Neuronal stem cell (in vitro differentiated cells): Measurements from ENCODE around the gene HEPHL1.

Experiments used
- DNase-seq: peaks from one replicate; pipeline ENCODE4 v3.0.0-alpha.2; 2013; ENCODE audit warnings: low spot score
- H2AFZ ChIP-seq: one replicate; pipeline ENCODE4 v1.6.1; 2013; ENCODE audit warnings: mild to moderate bottlenecking, low read length, inconsistent platforms
- H2AK5ac ChIP-seq: 2 replicates; pipeline ENCODE4 v1.6.1; 2013; ENCODE audit warnings: low read depth, mild to moderate bottlenecking, inconsistent platforms, low read length, moderate library complexity, mixed read lengths
- H2BK120ac ChIP-seq: 2 replicates; pipeline ENCODE4 v1.6.1; 2013; ENCODE audit warnings: low read depth, mild to moderate bottlenecking, inconsistent platforms, low read length, moderate library complexity, mixed read lengths
- H2BK12ac ChIP-seq: one replicate; pipeline ENCODE4 v1.6.1; 2013; ENCODE audit warnings: low read length, inconsistent platforms
- H2BK15ac ChIP-seq: 2 replicates; pipeline ENCODE4 v1.6.1; 2013; ENCODE audit warnings: mild to moderate bottlenecking, low read length, inconsistent platforms, mixed read lengths
- H2BK5ac ChIP-seq: one replicate; pipeline ENCODE4 v1.6.1; 2013; ENCODE audit warnings: inconsistent platforms, mild to moderate bottlenecking, low read length, moderate library complexity
- H3K14ac ChIP-seq: one replicate; pipeline ENCODE4 v1.6.1; 2013; ENCODE audit warnings: low read length, inconsistent platforms
- H3K18ac ChIP-seq: 2 replicates; pipeline ENCODE4 v1.6.1; 2013; ENCODE audit warnings: low read length, inconsistent platforms
- H3K23ac ChIP-seq: 2 replicates; pipeline ENCODE4 v1.6.1; 2013; ENCODE audit warnings: low read depth, mild to moderate bottlenecking, mixed read lengths, low read length, inconsistent platforms; ENCODE audit not compliant: poor library complexity
- H3K27ac ChIP-seq: replicated peaks from 3 replicates; pipeline ENCODE4 v1.5.1; 2013; ENCODE audit warnings: low read length, inconsistent platforms
- H3K27me3 ChIP-seq, 3 experiments: 2 replicates each; pipeline ENCODE4 v1.6.1; 2013; ENCODE audit warnings: low read length in 3 of 3, mild to moderate bottlenecking in 2 of 3, inconsistent platforms in 1 of 3, low read depth in 1 of 3, mixed read lengths in 1 of 3, moderate library complexity in 1 of 3; ENCODE audit not compliant: control insufficient read depth in 3 of 3, insufficient read depth in 3 of 3
- H3K36me3 ChIP-seq, 2 donors: replicated peaks in 1 of 2; 2 replicates each; pipeline ENCODE4 v1.6.1; 2013; ENCODE audit warnings: low read length in 2 of 2; ENCODE audit not compliant: control insufficient read depth in 2 of 2, insufficient read depth in 2 of 2
- H3K4ac ChIP-seq: 2 replicates; pipeline ENCODE4 v1.6.1; 2013; ENCODE audit warnings: inconsistent platforms, mild to moderate bottlenecking, low read length, moderate library complexity
- H3K4me1 ChIP-seq, 2 donors: 1 replicate in 1 of 2; 2 replicates in 1 of 2; pipeline ENCODE4 v1.6.1; 2013; ENCODE audit warnings: low read length in 2 of 2, low read depth in 1 of 2; ENCODE audit not compliant: control insufficient read depth in 2 of 2, insufficient read depth in 1 of 2
- H3K4me2 ChIP-seq: one replicate; pipeline ENCODE4 v1.6.1; 2013; ENCODE audit warnings: mild to moderate bottlenecking, low read length, inconsistent platforms; ENCODE audit not compliant: insufficient read depth, poor library complexity, severe bottlenecking
- H3K4me3 ChIP-seq, 2 donors: 2 replicates each; pipeline ENCODE4 v1.5.1; 2013; ENCODE audit warnings: low read length in 2 of 2, mild to moderate bottlenecking in 2 of 2, inconsistent platforms in 1 of 2, moderate library complexity in 1 of 2
- H3K79me1 ChIP-seq: one replicate; pipeline ENCODE4 v1.6.1; 2013; ENCODE audit warnings: low read depth, mild to moderate bottlenecking, inconsistent platforms, low read length, moderate library complexity
- H3K9ac ChIP-seq: one replicate; pipeline ENCODE4 v1.6.1; 2013; ENCODE audit warnings: mild to moderate bottlenecking, low read depth, low read length, inconsistent platforms; ENCODE audit not compliant: poor library complexity
- H3K9me3 ChIP-seq, 2 donors: replicated peaks in 1 of 2; 2 replicates each; pipeline versions ENCODE3 to v1.6.1; 2013; ENCODE audit warnings: low read length in 2 of 2, mild to moderate bottlenecking in 2 of 2, inconsistent platforms in 1 of 2, low read depth in 1 of 2, mixed read lengths in 1 of 2, moderate library complexity in 1 of 2; ENCODE audit not compliant: control insufficient read depth in 2 of 2, insufficient read depth in 1 of 2
- H4K8ac ChIP-seq: one replicate; pipeline ENCODE4 v1.6.1; 2013; ENCODE audit warnings: low read depth, mild to moderate bottlenecking, inconsistent platforms, low read length, moderate library complexity
- H4K91ac ChIP-seq: one replicate; pipeline ENCODE4 v1.6.1; 2013; ENCODE audit warnings: low read length, low read depth, mild to moderate bottlenecking, inconsistent platforms; ENCODE audit not compliant: poor library complexity
- WGBS, 2 donors: extraction: QIAGEN DNeasy Blood & Tissue Kit; methylation state at CpG; one replicate each; pipeline ENCODE4 v1.1.7; 2013; ENCODE audit warnings: missing lambda C conversion rate in 2 of 2, mixed read lengths in 1 of 2; ENCODE audit not compliant: insufficient read length in 2 of 2, insufficient replicate concordance in 1 of 2; ENCODE audit errors: extremely low coverage in 2 of 2; 5-methylcytosine and 5-hydroxymethylcytosine counted together

The HEPHL1 gene

DNA sequence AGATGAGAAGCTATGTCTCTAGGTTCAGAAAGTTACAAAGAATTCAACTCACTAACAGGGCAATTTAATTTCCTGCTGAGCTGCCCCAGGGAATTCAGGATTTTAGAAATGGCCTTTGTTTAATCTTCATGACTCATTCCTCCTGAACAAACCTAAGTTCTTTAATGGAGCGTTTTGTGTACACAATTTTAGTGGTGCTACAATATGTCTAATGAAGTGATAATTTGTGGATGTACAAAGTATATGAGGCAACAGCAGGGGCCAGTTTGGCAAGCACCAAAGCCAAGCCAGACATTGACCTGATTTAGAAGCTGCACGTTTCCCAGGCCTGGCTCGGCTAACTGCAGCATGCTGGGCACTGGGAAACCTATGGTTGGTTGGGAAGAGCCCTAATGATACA lies 34.4 kb upstream of the HEPHL1 start:
- no peak overlapping the region for H4K8ac ChIP-seq
- no peak for DNase-seq
- no peak overlapping the region for H3K27ac ChIP-seq
- no peak overlapping the region for H3K14ac ChIP-seq
- H3K9me3 ChIP-seq, result no peaks in the 10 kb centered on the region
- H2BK120ac ChIP-seq, result no peak overlapping the region
- WGBS, 2 donors, result no CpG with 5 or more reads among the region's 3 CpGs
- no peaks in the 10 kb centered on the region for H3K36me3 ChIP-seq
- H3K4me3 ChIP-seq, result no peak overlapping the region
- no peak overlapping the region for H2AFZ ChIP-seq
- no peak overlapping the region for H2BK12ac ChIP-seq
- no peak overlapping the region for H4K91ac ChIP-seq
- no peak overlapping the region for H3K9ac ChIP-seq
- H2AK5ac ChIP-seq, result no peak overlapping the region
- H3K4ac ChIP-seq, result no peak overlapping the region
- no peaks in the 10 kb centered on the region for H3K27me3 ChIP-seq
- H3K18ac ChIP-seq, result no peak overlapping the region
- H2BK15ac ChIP-seq, result no peak overlapping the region
- H3K4me2 ChIP-seq, result no peak overlapping the region
- peaks cover 0 to 3% of the 10 kb centered on the region in 2 donors for H3K4me1 ChIP-seq
- H3K79me1 ChIP-seq, result no peaks in the 10 kb centered on the region
- H3K23ac ChIP-seq, result no peak overlapping the region
- no peak overlapping the region for H2BK5ac ChIP-seq

DNA sequence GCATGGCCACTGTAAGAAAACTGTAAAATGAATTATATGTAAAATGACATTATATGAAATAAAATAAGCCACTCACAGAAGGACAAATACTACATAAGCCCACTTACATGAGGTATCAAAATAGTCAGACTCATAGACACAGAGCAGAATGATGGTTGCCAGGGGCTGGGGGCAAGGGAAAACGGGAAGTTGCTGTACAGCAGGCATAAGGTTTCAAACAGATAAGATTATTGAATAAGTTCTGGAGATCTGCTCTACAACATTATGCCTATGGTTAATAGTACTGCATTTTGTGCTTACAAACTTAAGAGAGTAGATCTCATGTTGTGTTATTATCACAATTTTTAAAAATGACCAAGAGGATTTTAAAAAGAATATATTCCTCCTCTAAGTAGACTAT lies 32.7 kb upstream of the HEPHL1 start:
- Histone ChIP-seq H3K9me3 (peaks cover 0 to 4% of the 10 kb centered on the region in 2 donors), H3K79me1 (no peaks in the 10 kb centered on the region), H3K36me3 (no peaks in the 10 kb centered on the region), H3K4ac (no peak overlapping the region), H3K23ac (no peak overlapping the region), H3K9ac (no peak overlapping the region), H2BK5ac (no peak overlapping the region), H4K8ac (no peak overlapping the region), H3K4me1 (peaks cover 0 to 3% of the 10 kb centered on the region in 2 donors), H2AFZ (no peak overlapping the region), H3K4me3 (no peak overlapping the region), H3K27me3 (no peaks in the 10 kb centered on the region), H2BK120ac (no peak overlapping the region), H2BK15ac (no peak overlapping the region), H3K4me2 (no peak overlapping the region), H2AK5ac (no peak overlapping the region), H3K14ac (no peak overlapping the region), H3K18ac (no peak overlapping the region), H4K91ac (no peak overlapping the region), H3K27ac (no peak overlapping the region), H2BK12ac (no peak overlapping the region)
- no peak for DNase-seq
- WGBS, 2 donors, result no CpG with 5 or more reads among the region's 1 CpG

DNA sequence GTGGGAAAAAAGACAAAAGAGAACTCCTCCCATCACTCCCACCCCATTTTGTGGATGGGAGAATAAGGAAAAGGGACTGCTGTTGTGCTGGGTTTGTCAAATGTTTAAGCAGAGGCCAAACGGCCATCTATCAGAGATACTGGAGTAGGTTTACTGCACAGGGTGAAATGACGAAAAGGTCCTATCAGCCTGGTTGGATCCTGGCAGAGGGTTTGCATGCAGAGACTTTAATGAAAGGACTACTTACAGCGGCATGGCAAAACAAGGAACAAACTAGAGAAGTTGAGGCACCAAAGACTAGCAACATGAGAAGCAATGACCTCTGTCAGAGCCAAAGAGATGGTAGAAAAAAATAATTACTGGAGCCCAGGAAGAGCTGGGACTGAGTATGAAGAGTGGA lies 32.2 kb upstream of the HEPHL1 start:
- Histone ChIP-seq H3K4me3 (no peak overlapping the region), H3K27me3 (no peaks in the 10 kb centered on the region), H3K14ac (no peak overlapping the region), H2BK15ac (no peak overlapping the region), H2BK5ac (no peak overlapping the region), H3K36me3 (no peaks in the 10 kb centered on the region), H3K9me3 (peaks cover 0 to 6% of the 10 kb centered on the region in 2 donors), H2AK5ac (no peak overlapping the region), H3K9ac (no peak overlapping the region), H4K91ac (no peak overlapping the region), H2BK120ac (no peak overlapping the region), H3K79me1 (no peaks in the 10 kb centered on the region), H3K18ac (no peak overlapping the region), H3K27ac (no peak overlapping the region), H4K8ac (no peak overlapping the region), H3K23ac (no peak overlapping the region), H3K4me1 (peaks cover 0 to 3% of the 10 kb centered on the region in 2 donors), H2AFZ (no peak overlapping the region), H3K4me2 (no peak overlapping the region), H2BK12ac (no peak overlapping the region), H3K4ac (no peak overlapping the region)
- WGBS, 2 donors, result no CpG with 5 or more reads among the region's 3 CpGs
- no peak for DNase-seq

DNA sequence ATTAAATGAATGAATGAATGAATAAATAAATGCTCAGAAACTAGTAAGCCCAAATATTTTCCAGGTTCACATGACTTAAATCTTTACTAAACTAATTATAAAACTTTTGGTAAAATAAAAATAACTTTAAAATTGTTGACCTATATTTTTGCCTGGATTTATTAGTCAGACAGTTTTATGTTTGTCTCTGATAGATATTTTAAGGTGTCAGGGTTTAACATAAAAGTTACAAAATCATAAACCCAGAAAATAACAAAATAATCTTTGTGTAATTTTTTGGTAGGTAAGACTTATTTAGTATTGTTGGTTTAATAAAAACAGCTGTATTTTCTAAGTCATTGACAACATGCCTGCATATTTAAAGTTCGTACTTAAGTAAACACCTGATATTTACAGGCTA lies 27.4 kb upstream of the HEPHL1 start:
- H3K14ac ChIP-seq, result no peak overlapping the region
- no peak overlapping the region for H2BK12ac ChIP-seq
- H2BK120ac ChIP-seq, result no peak overlapping the region
- no peak for DNase-seq
- H4K91ac ChIP-seq, result no peak overlapping the region
- H3K79me1 ChIP-seq, result no peaks in the 10 kb centered on the region
- H2BK15ac ChIP-seq, result no peak overlapping the region
- no peak overlapping the region for H4K8ac ChIP-seq
- H2AK5ac ChIP-seq, result no peak overlapping the region
- no peak overlapping the region for H3K27ac ChIP-seq
- H3K4me1 ChIP-seq, result no peaks in the 10 kb centered on the region
- WGBS, 2 donors, result no CpG with 5 or more reads among the region's 1 CpG
- H3K27me3 ChIP-seq, result no peaks in the 10 kb centered on the region
- H3K9me3 ChIP-seq, result peaks cover 0 to 6% of the 10 kb centered on the region in 2 donors
- H3K4ac ChIP-seq, result no peak overlapping the region
- H2BK5ac ChIP-seq, result no peak overlapping the region
- H3K4me3 ChIP-seq, result no peak overlapping the region
- H3K23ac ChIP-seq, result no peak overlapping the region
- H3K36me3 ChIP-seq, result no peaks in the 10 kb centered on the region
- H3K18ac ChIP-seq, result no peak overlapping the region
- no peak overlapping the region for H3K4me2 ChIP-seq
- no peak overlapping the region for H2AFZ ChIP-seq
- no peak overlapping the region for H3K9ac ChIP-seq
